ENCODE data around the gene ZNF714. TPM values are rescaled to one million over a fixed set of nuclear protein-coding genes. Genes with fewer than 3 reads are reported as not detected.

Gene ZNF714
- total and polyA plus RNA-seq, 9 of the 15 experiments (the other 6 are each of a cell fraction or from before 2014, with no cell fraction given) = 16.2 to 40.8 (median 28.9) TPM

DNA sequence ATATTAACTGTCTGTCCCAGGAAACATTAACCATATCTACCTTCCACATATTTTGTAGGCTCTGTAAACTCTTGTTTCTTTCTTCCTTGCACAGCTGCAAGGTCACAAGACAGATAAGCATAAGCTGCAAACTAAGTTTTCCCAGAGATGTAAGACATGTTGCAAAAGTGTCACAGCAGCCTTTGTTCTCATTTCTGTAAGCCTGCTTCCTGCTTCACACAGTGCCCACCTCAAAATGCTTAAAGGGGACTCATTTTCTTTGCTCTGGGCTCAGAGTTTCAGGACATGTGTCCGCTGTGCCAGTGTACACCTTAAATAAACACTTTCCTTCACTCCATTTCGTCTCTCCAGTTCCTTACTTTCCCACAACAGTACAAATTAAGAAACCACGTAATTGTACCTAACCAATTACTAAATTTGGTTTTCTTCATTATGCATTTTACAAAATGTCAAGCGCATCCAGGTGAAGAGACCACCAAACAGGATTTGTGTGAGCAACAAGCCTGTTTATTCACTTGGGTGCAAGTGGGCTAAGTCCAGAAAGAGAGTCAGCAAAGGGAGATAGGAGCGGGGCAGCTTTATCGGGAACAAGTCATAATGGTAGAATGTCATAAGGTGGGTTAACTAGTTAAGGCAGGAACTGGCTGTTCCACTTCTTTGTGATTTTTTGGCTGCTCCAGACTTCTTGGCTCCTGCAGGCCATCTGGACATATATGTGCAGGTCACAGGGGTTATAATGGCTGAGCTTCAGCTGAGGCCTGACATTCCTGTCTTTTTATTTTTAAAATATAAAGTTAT, 47.1 kb downstream of the ZNF714 start (continued):
- TF ChIP-seq PML (IDR thresholded peaks at IDR 0.05; ENCODE audit: low read length) (peak; percentile 61; the same call in 1 of the 2 replicates), ETV5 (CRISPR knock-in tag; IDR thresholded peaks at IDR 0.05; ENCODE audit: low read depth) (no peak), RCOR1 (IDR thresholded peaks at IDR 0.05; ENCODE audit: borderline replicate concordance in 1 of 2, low read depth in 2 of 2, low read length in 2 of 2) (peak in 1 of 2 experiments; percentile 37; a peak in 1 of 4 replicates), GATA2 (CRISPR knock-in tag; IDR thresholded peaks at IDR 0.05) (peak; percentile 62), TFAM (CRISPR knock-in tag; conservative IDR thresholded peaks at IDR 0.05) (no peak), RNF2 (IDR thresholded peaks at IDR 0.05) (peak; percentile 37; the same call in 1 of the 2 replicates), HDGF (IDR thresholded peaks at IDR 0.05) (0 out of 2 replicates have a peak, but pooled peaks have one; percentile 59), HSF4 (CRISPR knock-in tag; IDR thresholded peaks at IDR 0.05; ENCODE audit: borderline replicate concordance) (peak; percentile 65; the same call in 1 of the 2 replicates), KLF16 (IDR thresholded peaks at IDR 0.05) (0 out of 2 replicates have a peak, but pooled peaks have one; percentile 50), NCOA1 (IDR thresholded peaks at IDR 0.05; ENCODE audit: low read depth) (0 out of 2 replicates have a peak, but pooled peaks have one; percentile 14), EP300 (IDR thresholded peaks at IDR 0.05; ENCODE audit: low read length) (peak; percentile 88), ESRRA (IDR thresholded peaks at IDR 0.05; ENCODE audit: borderline replicate concordance, low read depth) (peak; percentile 61; the same call in 1 of the 2 replicates), NR2C1 (IDR thresholded peaks at IDR 0.05) (no peak), NR2C1 (tag; IDR thresholded peaks at IDR 0.05) (peak; percentile 21; the same call in 1 of the 2 replicates), ADNP (tag; IDR thresholded peaks at IDR 0.05) (peak; percentile 54; the same call in 1 of the 2 replicates), ZNF707 (CRISPR knock-in tag; conservative IDR thresholded peaks at IDR 0.05) (no peak), TEAD4 (IDR thresholded peaks at IDR 0.05; ENCODE audit: low read length) (peak; percentile 89), TEAD4 (CRISPR knock-in tag; IDR thresholded peaks at IDR 0.05; ENCODE audit: borderline replicate concordance) (no peak), NCOR1 (IDR thresholded peaks at IDR 0.05) (peak; percentile 83), ZNF165 (CRISPR knock-in tag; IDR thresholded peaks at IDR 0.05; ENCODE audit: borderline replicate concordance) (no peak), CBFA2T3 (IDR thresholded peaks at IDR 0.05) (peak; percentile 87), NRF1 (conservative IDR thresholded peaks at IDR 0.05 in 1 of 2, IDR thresholded peaks at IDR 0.05 in 1 of 2) (0 out of 4 replicates have a peak, but pooled peaks of 1 of the 2 experiments have one; percentile 14), TRIM24 (IDR thresholded peaks at IDR 0.05) (peak; percentile 50 to 56; a peak in 2 of 4 replicates), SMARCA4 (IDR thresholded peaks at IDR 0.05) (peak; percentile 65), RBFOX2 (IDR thresholded peaks at IDR 0.05; ENCODE audit: low read depth, low read length) (no peak), CEBPB (tag; IDR thresholded peaks at IDR 0.05) (0 out of 2 replicates have a peak, but pooled peaks have one; percentile 32)

Data from K562 (cell line).